GM19467 (cell line): Measurements from ENCODE around the gene RBPJL.

ENCODE experiments used
- ATAC-seq: cut with Tn5 transposase; IDR thresholded peaks from one replicate; pipeline ENCODE4 v1.9.1; 2021; ENCODE audit warnings: mild to moderate bottlenecking, moderate library complexity; ENCODE audit not compliant: unreplicated experiment

The RBPJL gene

GRCh38 chr20:45316150-45317080 lies 9.8 kb downstream of the RBPJL start:
- ATAC-seq = no peak

DNA sequence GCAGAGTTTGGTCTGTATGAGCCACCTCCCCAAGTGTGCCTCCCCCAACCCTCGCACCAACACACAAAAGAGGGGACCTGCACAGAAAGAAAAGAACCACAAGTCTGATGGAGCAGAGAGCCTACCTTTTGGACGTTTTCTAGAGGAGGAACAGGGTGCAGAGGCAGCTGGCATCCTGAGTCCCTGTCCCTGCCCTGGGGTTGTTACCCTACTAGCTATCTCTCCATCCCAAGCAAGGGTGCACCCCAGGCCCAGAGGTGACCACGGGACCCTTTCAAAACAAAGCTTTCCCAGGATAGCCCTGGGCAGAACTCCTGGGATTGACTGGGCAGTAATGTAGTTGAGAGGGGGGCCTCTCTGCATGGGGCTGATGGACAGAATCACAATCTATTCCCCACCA lies 11.2 kb downstream of the RBPJL start:
- no peak for ATAC-seq

DNA sequence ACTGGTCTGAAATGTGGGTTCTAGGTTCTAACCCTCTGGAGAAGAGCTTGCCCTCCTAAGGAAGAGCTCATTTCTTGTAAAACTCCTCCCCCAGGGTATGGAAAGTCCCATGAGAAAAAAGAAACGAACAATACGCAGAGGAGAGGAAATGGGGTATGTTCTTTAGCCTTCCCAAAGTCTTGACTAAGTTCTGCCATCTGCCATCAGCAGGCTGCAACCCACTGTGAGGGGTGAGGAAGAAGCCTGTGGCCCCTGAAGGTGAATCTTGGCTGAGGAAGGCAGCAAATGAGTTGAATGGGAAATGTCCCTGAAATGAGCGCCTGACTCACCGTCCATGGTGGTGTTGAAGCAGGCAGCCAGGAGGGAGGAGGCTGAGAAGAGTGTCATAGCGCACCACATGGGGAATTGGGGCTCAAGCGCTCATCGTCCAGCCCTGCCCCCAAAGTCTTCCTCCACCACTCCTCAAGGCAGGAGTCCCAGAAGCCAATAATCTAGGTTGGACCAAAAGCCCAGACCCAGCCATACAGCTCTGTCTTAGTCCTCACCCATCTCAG lies 11.8 kb downstream of the RBPJL start:
- ATAC-seq = no peak

DNA sequence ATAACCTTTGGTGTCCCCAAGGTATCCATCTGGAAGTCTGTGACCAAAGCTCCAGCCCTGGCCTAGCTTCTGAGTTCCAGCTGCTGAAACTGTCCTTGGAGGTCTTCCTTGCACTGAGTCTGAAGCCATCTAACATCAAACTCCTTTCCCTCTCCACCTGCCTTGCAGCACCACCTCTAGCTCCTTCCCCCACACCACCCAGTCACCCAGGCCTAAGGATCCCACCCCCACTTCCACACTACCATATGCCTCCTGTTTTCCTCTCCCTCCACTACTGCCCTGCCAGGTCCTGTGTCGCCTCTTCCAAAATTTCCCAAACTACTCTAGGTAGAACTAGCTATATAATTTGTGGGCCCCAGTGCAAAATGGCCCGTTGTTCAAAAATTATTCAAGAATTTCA lies 12.3 kb downstream of the RBPJL start:
- no peak for ATAC-seq

GRCh38 chr20:45320948-45321595 lies 14.4 kb downstream of the RBPJL start:
- ATAC-seq = peak; percentile 48

DNA sequence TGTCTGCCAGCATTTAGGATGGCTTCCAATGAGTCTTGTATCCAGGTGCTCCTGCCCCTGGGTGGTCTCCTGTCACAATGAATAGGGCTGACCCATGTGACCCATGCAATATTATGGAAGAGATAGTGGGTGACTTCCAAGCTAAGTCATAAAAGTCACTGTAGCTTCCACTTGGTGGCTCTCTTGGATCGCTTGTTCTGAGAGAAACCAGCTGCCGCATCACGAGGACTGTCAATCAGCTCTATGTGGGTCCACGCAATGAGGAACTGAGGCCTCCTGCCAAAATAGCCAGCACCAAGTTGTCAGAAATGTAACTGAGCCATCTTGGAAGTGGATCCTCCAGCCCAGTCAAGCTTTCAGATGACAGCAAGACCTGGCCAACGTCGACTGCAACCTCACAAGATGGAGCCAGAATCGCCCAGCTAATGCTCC lies 16.3 kb downstream of the RBPJL start:
- ATAC-seq = no peak

DNA sequence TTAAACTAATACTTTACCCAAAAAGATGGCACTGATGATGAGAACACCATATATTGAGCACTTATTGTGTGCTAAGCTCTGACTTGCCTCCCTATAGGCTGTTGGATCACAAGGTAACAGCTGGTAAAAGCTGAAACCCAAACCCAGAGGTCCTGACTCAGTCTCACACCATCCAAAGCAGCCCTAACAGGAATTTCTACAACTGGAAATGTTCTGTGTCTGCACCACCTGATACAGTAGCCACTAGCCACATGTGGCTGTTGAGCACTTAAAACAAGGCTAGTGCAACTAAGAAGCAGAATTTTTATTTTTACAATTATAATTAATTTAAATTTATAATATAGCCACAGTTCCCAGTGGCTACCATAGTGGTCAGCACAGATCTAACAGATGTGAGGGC lies 17.1 kb downstream of the RBPJL start:
- ATAC-seq = no peak

DNA sequence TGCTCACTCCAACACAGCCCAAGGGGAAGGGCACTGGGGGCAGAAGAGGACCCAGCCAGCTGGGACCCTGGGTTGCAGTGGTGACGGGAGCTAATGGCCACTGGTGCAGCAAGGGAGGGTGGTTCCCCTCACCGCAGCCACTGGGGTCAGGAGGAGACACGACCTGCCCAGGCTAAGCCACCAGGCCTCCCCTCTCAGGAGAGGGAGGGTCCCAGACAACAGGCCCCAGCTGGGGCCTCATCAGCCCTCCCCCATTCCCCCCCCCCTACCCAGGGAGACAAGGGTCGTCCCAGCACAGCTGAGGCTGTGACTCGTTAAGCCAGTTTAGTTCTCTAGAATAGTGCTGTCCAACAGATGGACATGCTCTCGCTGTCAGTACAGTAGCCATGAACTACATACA lies 18.7 kb downstream of the RBPJL start:
- no peak for ATAC-seq

DNA sequence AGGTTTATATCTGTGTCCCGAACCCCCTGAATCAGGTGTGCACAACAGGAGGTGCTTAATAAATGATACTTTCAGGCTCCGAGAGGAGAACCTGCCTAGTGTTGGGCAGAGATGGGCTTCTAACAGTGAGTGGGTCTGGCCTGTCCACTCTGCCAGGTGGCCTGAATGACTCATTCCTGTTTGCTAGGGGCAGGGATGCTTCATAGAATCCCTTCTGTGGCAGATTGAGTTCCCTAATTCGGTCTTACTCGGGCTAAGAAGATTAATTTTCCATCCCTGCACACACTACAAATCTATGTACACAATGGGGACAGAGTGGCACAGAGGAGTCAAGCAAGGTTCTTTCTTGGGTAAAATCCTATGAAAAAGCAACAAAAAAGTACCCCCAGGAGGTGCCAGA lies 21.8 kb downstream of the RBPJL start:
- ATAC-seq = no peak

GRCh38 chr20:45329497-45330319 lies 23.1 kb downstream of the RBPJL start:
- ATAC-seq = no peak

DNA sequence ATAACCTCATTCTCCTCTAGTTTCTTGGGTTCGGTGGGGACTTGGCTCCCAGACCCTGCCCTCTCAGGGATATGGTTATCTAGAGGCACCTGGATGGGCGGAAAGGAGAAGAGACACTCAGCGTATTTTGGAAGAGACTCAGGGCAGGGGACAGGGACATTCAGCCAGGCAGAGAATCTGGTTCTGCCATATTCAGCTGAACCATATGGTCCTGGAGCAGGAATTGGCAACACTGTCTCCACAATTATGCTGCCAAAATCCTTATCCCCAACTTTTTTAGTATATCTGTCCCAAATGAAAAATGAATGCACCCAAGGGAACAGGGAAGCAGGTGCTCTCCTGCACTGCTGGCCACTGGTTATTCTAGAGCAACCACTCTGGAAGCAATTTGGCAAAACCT lies 23.8 kb downstream of the RBPJL start:
- no peak for ATAC-seq

DNA sequence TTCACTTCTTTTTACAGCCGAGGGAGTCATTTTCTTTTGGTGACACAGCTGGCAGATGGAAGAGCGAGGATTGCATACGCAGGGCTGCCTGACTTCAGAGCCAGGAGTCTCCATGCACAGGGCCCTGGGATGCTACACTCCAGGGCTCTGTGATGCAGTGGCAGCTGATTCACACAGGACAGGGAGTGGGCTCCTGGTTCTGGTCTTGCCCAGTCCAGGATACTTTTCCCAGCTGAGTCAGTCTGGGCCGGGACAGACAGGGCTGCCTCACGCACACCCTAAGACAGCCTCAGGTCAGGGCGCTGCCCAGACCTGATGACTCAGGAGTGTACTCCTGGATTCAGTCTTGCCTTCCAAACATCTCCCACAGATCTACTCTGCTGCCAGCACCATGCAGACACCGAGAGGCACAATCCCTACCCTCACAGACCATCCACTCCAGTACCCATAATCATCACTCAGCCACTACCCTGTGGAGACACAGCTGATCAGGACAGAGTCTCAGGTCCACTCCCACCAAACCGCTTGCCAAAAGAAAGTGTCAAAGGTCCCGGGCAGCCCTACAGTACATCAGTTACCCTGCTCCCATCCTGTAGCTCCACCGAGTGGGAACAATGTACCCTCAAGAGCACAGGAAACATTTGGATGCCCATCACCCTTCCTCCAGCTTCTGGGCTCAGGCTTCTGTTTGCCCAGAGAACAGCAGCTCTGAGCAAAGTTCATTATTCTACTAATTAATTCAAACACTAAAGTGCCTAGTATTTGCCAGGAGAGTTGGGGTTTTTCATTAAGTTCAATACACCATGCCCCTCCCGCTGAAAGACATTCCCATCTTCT lies 30.1 kb downstream of the RBPJL start:
- no peak for ATAC-seq

GRCh38 chr20:45337367-45338120 lies 30.9 kb downstream of the RBPJL start:
- no peak for ATAC-seq

DNA sequence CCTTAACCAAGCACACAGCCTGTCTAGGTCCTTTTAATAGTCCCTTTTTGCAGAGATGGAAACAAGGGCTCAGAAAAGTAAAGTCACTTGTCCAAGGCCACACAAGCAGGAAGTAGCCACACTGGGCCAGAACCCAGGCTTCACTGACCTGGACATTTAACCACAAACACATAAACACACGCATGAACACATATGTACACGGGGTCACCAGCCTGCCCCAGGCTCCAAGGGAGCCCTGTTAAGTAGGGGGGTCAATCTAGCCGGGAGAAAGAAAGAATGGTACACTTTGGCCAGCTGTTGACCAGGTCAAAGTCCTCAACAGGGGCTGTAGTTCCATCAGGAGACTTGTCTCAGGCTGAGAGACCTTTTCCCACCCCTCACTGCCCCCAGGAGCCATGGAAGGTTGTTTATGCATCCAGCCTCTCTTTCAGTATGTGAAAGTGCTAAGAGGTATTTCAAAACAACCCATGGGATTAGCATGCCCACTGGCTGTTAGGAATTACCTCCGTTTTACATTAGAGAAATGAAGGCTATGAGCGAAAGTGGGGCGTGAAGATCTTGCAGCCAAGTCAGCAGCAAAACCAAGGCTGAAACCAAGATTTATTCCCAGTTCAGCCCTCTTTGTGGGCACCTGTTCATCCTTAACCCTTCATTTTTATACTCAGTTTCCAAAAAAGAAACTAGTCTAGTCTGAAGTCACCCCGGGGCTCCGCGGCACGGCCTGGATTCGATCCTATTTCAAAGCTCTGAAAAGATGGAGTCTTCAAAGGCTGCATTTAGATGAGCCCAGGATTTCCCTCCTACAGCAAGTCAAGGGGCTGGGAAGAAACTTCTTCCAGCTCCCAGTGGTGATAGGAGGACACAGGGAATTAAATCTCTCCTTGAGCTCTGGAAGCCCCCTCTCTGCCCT lies 31.7 kb downstream of the RBPJL start:
- ATAC-seq = no peak

- ATAC-seq = no peak
Measured at GRCh38 chr20:45339084-45339483, 32.4 kb downstream of the RBPJL start.

DNA sequence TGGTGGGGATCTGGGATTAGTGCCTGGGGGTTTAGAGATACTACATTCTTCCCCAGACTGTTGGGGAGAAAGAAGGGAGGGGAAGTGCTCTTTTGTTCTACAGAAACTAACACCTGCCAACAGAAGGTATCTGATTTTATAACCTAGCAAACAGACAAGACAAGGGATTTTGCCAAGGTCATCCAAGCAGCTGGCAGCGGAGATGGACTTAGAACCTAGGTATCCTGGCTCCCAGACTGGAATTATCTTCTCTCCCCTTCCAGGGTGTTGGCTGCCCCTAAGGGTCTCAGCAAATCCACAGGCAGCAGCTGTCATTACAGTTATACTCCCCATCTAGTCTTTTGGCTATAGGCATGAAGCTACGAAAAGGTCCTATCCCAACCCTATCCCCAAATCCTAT lies 33.2 kb downstream of the RBPJL start:
- ATAC-seq = no peak

DNA sequence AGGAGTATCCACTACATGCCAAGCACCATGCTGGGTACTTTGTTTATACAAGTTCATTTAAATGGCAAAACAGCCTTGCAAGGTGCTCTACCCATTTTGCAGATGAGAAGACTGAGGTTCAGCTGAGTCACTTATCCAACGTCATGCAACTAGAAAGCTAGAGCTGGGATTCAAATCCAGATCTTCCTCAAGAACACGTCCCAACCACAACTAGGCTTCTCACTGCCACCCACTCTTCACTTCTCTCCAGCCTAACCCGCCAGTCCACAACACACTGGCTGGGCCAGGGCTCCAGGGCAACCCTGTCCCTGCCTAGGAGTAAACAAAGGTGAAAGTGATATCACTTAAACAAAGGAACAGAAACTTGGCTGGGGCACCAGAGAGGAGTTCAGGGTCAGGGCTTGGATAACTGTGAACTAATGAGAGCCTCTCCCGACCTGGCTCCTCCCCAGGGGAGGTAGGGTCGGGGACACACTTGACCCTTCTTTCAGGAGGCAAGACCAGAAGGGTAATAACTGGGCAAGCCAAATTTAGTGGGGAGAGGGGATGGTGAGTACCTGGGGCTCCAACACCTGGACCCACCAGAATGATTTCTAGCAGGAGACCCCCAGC lies 33.7 kb downstream of the RBPJL start:
- no peak for ATAC-seq

DNA sequence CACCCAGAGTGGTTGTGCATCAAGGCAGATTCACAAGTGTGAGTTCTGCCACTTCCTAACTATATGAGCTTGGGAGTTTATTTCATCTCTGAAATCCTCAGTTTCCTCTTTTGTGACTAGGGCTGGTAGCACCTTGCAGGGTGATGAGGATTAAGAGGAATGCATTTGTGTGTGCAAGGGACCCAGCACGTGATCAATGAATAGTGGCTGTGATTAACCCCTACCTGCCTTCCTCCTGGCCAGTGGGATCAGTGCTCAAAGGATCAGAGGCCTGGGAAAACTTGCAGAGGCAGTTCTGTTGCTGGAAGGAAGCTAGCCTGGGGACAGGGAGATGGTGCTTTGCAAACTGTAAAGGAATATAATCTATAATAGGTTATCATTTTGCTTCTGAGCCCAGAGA lies 34.3 kb downstream of the RBPJL start:
- no peak for ATAC-seq
